SIG-M5 (cell line): ENCODE data around the gene PPP6R1.

ENCODE experiments used
- DNase-seq: peaks from one replicate; lab custom pipeline; 2025; lab: John Stamatoyannopoulos, UW

The PPP6R1 gene

GRCh38 chr19:55283548-55284377 is 24.9 kb upstream of the PPP6R1 start, which contains the start of gene BRSK1:
BRSK1 (plus strand) TSS chr19:55283997; CDS start chr19:55284443, 446 bp downstream.
- no peak for DNase-seq

- peak; percentile 61 for DNase-seq
These were observed 21.2 kb upstream of the PPP6R1 start, which contains the start of gene HSPBP1 for GRCh38 chr19:55279770-55280643. HSPBP1 (minus strand) TSS chr19:55280110; CDS start chr19:55279608, 502 bp downstream.

GRCh38 chr19:55279340-55279739 is 20.5 kb upstream of the PPP6R1 start:
- no peak for DNase-seq

- no peak for DNase-seq
These were observed 19.7 kb upstream of the PPP6R1 start for GRCh38 chr19:55278391-55279135.

- no peak for DNase-seq
These were observed 18.7 kb upstream of the PPP6R1 start for GRCh38 chr19:55277494-55277893.

- no peak for DNase-seq
These were observed 18.1 kb upstream of the PPP6R1 start for GRCh38 chr19:55276720-55277430.

- DNase-seq: no peak
These were observed 17.3 kb upstream of the PPP6R1 start for GRCh38 chr19:55275851-55276719.

GRCh38 chr19:55273978-55274707 is 15.3 kb upstream of the PPP6R1 start:
- DNase-seq: no peak

GRCh38 chr19:55272142-55272541 is 13.3 kb upstream of the PPP6R1 start:
- no peak for DNase-seq

GRCh38 chr19:55270172-55270942 is 11.5 kb upstream of the PPP6R1 start:
- DNase-seq: no peak

GRCh38 chr19:55269299-55269698 is 10.5 kb upstream of the PPP6R1 start:
- DNase-seq: no peak

- no peak for DNase-seq
These were observed 8.0 kb upstream of the PPP6R1 start for GRCh38 chr19:55266840-55267239.

GRCh38 chr19:55266404-55266803 is 7.6 kb upstream of the PPP6R1 start:
- no peak for DNase-seq

- no peak for DNase-seq
These were observed 7.0 kb upstream of the PPP6R1 start for GRCh38 chr19:55265723-55266386.

- DNase-seq: no peak
These were observed 6.4 kb upstream of the PPP6R1 start for GRCh38 chr19:55265173-55265572.

- DNase-seq: no peak
These were observed 5.7 kb upstream of the PPP6R1 start for GRCh38 chr19:55264531-55264930.

GRCh38 chr19:55262359-55262758 is 3.5 kb upstream of the PPP6R1 start:
- DNase-seq: no peak

GRCh38 chr19:55261671-55262126 is 2.9 kb upstream of the PPP6R1 start:
- no peak for DNase-seq
